Activated T-cell treated with anti-CD3 and anti-CD28 coated beads for 4 hours (primary cell): Measurements from ENCODE around the gene SNX11.

Source experiments
- DNase-seq: peaks from one replicate; pipeline ENCODE4 v3.0.0-alpha.2; 2020

The SNX11 gene

GRCh38 chr17:48100591-48101011, 7.0 kb upstream of the SNX11 start:
- DNase-seq, result no peak

DNA sequence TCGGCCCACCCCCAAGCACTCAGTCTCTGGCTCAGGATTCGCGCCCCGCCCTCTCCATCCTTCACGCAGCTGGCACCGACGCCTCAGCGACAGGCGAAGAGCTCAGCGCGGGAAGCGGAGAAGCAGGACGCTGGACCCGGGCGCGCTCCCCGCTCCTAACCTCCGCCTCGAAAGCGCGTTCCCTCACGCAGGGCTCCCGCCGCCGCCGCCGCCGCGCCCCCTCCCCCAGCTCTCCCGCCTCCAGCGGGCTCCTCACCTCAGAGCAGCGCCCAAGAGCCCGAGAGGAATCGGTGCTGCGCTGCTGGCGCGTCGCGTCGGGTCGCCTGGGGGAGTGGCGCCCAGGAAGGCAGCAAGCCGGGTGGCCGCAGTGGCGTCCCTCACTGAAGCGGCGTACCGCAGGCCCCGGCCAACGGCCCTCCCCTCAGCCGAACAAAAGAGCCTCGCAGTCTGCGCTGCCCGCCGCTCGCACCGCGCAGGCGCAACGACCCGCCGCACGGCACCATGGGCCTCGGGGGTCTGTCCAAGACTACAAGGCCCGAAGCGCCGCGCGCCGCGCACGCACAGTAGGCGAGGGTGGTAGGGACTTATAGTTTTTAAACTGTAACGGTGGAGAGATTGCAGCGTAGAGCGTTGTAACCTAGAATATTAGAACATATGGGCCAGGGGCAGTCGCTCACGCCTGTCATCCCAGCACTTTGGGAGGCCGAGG, 6.4 kb upstream of the SNX11 start, which contains the start of gene CBX1:
CBX1 (minus strand) TSS at position 467 of the 709 bp plus-strand sequence. CDS start 24,474 bp downstream, outside the sequence.
- peak; percentile 88 for DNase-seq

- no peak for DNase-seq
Observed at GRCh38 chr17:48102043-48102750, 5.4 kb upstream of the SNX11 start.

GRCh38 chr17:48102798-48103715, 4.5 kb upstream of the SNX11 start:
- no peak for DNase-seq

DNA sequence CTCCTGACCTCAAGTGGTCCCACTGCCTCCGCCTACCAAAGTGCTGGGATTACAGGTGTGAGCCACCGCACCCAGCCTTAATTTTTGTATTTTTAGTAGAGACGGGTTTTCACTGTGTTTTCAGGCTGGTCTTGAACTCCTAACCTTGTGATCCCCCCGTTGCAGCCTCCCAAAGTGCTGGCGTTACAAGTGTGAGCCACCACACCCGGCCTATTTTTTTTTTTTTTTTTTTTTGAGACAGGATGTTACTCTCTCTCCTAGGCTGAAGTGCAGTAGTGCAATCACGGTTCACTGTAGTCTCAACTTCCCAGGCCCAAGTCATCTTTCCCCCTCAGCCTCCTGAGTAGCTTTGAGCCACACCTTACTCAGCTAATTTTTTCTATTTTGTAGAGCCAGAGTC, 3.1 kb upstream of the SNX11 start:
- no peak for DNase-seq

DNA sequence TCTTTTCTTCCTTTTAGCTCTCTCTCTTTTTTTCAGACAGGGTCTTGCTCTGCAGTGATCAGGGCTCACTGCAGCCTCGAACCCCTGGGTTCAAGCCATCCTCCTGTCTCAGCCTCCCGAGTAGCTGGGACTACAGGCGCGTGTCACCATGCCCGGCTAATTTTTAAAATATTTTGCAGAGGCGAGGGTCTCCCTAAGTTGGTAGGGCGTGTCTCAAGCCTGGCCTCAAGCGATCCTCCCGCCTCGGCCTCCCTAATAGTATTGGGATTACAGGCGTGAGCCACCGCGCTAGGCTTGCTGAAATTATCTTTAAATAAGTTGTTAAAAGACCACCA, 797 bp upstream of the SNX11 start:
- DNase-seq, result no peak

GRCh38 chr17:48110761-48111160, 3.2 kb downstream of the SNX11 start:
- no peak for DNase-seq

DNA sequence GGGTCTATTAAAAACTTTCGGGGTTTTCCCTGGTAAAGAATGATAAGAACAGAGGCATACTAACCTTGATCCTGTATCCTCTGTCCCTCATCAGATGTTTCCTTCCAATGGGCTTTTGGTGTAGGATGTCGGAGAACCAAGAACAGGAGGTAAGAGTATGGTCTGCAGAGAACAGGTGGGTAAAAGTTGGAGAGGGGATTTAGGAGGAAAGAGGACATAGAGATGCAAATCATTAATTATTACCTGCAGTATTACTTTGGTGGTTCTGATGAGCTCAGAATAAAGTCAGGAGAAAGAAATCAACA, 4.3 kb downstream of the SNX11 start:
- no peak for DNase-seq

- DNase-seq, result no peak
Observed at GRCh38 chr17:48113201-48113676, 5.7 kb downstream of the SNX11 start.

DNA sequence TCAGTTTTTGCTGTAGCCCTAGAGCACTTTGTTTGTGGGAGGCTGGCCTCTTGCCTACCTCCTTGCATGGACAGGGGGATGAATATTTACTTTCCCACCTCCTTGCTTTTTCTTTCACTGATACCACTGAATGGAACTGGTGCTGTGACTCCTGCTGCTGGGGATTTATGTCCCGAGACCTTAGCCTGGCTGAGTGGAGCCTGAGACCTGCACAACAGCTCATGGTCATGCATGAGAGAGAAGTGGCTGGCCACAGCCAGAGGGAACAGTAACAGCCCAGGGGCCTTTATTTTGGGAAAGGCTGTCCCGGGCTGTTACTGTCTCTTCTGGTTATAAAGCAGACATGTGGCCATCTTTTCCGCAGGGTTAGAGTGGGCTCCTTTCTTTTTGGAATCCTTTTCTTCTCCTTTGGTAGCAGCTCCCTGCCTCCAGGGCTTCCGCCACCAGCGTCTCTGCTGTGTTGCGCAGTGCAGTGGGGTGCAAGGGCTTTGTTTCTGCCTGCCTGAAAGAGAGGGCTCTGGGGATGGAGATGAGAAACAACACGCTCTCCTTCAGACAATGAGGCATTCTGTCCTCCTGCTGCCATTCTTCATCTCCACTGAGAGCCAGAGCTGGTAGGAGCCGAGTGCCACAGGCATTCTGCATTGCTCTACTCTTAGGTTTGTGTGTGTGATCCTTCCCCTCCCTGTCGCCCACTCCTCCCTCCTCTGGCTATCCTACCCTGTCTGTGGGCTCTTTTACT, 14.5 kb downstream of the SNX11 start:
- no peak for DNase-seq

DNA sequence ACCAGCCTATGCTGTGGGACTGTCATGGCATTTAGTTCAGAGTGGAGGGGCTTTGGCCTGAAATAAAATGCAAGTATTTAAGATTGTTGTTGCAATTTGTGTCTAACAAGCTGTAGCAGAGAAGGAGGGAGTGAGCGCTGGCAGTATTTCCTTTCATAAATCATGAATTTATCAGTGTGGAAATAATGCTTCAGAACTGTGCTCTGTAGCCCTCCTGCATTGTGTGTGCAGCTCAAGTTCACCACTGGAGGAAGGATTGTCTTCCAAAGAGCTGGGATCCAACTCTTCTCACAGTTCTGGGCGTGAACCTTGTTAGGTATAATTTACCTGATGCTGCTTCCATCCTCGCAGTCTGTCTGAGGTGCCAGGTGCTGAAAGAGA, 15.1 kb downstream of the SNX11 start:
- DNase-seq, result no peak

DNA sequence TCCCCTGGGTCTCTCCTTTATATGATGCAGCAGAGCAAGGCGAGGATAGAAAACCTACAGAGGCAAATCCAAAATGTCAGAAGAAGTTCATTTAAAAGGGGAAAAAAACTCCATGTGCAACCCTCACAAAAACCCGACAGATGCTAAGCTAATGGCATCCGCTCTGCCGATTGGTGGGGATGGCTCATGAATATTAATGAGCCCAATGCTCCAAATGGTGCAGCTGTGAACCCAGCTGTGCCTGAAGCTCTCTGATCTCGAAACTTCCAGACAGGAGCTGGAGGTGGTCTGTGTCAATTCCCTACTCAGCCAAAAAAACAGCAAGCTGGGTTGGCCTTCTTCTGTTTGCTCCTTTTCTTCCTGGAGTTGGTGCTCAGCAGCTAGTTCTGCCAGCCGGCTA, 15.5 kb downstream of the SNX11 start:
- DNase-seq, result no peak

- no peak for DNase-seq
Observed at GRCh38 chr17:48123776-48124388, 16.3 kb downstream of the SNX11 start.

GRCh38 chr17:48125829-48126531, 18.4 kb downstream of the SNX11 start:
- no peak for DNase-seq

DNA sequence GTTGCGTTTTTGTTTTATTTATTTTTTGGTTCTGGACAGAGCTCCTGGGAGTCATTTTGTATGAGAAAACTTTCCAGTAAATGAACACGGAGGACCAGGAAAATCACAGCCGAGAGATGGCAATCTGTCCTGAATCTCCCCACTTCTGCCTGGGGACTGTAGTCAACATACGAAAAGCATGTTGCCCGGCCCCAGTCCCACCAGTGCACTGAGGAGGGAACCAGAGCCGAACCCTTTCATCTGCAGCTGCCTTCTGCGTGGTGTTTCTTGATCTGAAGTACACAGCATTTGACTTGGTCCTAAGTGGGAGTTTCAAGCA, 18.9 kb downstream of the SNX11 start:
- no peak for DNase-seq

DNA sequence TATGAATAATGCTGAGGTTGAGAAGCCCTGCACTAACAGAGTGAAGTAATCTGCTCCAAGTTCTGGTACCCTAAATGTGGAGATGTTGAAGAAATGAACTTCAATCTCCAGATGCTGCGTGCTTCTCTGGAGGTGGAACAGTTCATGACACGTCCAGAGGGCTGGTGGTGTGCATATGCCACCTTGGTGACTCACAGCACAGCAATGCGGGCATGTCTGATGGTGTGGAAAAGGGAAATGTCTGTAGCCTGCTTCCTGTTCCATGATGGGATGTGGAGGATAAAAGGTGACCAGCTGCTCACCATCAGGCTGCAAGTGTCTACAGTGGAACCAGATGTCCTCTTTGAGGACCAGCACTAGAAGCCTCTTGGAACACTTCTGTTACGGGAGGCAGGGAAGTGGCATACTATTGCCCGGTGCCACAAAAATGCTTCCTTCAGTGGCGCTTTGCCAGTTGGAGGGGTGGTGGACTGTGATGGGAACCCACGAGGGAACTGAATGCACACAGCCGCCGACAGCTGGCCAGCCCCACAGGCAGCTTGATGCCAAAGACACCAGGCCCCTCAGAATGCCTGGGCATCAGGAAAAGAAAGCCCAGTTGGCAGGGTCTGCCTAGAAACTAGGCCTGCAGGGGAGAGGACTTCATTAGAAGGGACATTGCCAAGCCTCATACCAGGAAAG, 19.9 kb downstream of the SNX11 start:
- DNase-seq, result no peak

DNA sequence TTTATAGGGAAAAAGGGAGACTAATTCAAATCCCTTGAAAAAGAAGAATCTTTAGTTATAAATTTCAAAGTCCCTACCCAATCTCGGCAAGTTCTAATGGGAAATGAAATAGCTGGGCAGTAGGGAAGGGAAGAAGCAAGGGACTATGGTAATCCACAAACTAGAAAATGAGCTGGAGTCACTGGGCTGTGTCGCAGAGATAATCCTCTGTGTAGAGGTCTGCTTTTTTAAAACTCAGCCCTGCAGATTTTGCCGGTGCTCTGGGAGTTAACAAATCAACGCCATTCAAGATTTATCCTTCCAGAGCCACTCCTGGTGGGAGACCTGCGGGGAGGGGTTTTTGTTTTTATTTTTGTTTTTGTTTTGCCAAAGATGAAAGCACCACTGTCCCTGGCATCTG, 20.8 kb downstream of the SNX11 start:
- no peak for DNase-seq

DNA sequence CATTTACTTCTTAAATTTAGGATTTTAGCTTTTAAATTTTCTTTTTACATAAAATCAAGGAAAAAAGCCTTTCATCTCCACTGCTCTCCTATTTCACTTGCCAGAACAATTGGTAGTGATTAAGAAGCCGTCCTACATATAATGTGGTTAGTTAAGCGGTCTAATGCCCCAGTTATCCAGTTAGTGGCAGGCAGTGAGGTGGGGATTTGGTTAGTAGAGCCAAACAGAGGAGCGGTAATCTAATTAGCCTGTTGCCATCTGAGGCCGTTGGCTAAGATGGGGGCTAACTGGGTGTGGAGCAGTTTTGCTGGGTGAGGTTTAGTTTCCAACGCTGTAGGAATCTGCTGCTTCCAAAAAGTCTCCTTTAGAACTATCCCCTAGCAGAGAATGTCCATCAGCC, 22.4 kb downstream of the SNX11 start:
- no peak for DNase-seq

GRCh38 chr17:48131216-48131824, 23.8 kb downstream of the SNX11 start:
- DNase-seq, result peak; percentile 57

DNA sequence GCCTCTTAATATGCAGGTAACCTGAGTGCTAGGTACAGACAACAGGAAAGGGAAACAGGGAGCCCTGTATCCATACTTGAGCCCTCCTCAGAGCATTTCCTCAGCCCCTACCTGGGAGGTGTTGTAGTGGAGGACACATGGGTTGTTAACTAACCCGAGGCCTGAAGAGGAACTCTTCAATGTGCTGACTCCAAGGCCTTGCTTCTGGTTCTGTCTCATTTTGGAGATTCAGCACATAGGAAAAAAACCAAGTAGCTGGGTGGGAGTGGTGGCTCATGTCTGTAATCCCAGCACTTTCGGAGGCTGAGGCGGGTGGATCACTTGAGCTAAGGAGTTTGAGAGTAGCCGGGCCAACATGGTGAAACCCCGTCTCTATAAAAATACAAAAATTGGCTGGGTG, 24.8 kb downstream of the SNX11 start:
- DNase-seq, result no peak

DNA sequence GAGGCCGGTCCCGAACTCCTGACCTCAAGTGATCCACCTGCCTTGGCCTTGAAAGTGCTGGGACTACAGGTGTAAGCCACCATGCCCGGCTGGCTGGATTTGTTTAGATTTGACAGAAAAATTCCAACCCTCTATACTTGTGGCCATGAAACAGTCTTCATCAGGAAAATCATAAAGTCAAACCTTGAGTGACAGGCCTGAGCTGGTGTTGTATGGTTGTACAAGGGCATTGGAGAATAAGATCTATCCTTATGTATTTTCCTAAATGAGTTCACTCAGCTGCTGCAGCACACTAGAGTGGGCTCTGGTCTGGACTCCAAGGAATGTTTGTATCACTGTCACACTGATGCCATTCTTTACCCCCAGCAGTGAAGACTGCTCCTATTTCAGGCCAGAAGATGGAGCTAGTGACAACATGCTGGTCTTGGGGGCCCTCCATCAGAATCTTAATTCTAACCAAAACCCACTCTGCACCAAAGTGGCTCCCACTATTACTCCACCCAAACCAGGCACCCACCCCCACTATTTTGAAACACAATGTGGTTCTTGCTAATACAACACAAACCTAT, 27.4 kb downstream of the SNX11 start:
- no peak for DNase-seq
